K562 (cell line): ENCODE data around the gene CNTRL. TPM values are rescaled to one million over a fixed set of nuclear protein-coding genes. Genes with fewer than 3 reads are reported as not detected.

Source experiments
- FOSL1 ChIP-seq: fragments of 200-800 bp; sonication (Bioruptor generic); conservative IDR thresholded peaks from 2 replicates; pipeline ENCODE4 v1.6.1; 2016; ENCODE audit warnings: missing genetic modification characterization, missing compliant biosample characterization
- HSF4 ChIP-seq: fragments of 250-450 bp; sonication (Bioruptor Pico); IDR thresholded peaks from 2 replicates; pipeline ENCODE4 v2.1.2; 2022; ENCODE audit warnings: mild to moderate bottlenecking, moderate library complexity, borderline replicate concordance
- KDM4B ChIP-seq, 2 experiments: fragments of 450-650 bp in 1 of 2; sonication (generic) in 1 of 2; IDR thresholded peaks; 2 replicates each; pipeline ENCODE4 v1.6.1; 2016 to 2017; ENCODE audit warnings: borderline replicate concordance in 2 of 2, antibody characterized with exemption in 1 of 2, low read depth in 1 of 2, mild to moderate bottlenecking in 1 of 2
- KLF13 ChIP-seq: fragments of 450-650 bp; IDR thresholded peaks from 2 replicates; pipeline ENCODE4 v1.6.1; 2016; ENCODE audit warnings: missing genetic modification characterization, low read depth, mild to moderate bottlenecking, missing compliant biosample characterization, moderate library complexity, borderline replicate concordance
- MAX ChIP-seq: sonication (generic); formaldehyde crosslinking; IDR thresholded peaks from 2 replicates; pipeline ENCODE4 v1.9.0; 2022; ENCODE audit warnings: mild to moderate bottlenecking, missing genetic modification reagents
- NKRF ChIP-seq: fragments of 450-650 bp; IDR thresholded peaks from 2 replicates; pipeline ENCODE4 v1.6.1; 2016; ENCODE audit warnings: borderline replicate concordance
- NR2C2 ChIP-seq, 2 experiments: fragments of 200-800 bp in 1 of 2; sonication (Bioruptor generic) in 1 of 2; sonication (generic) in 1 of 2; formaldehyde crosslinking in 1 of 2; IDR thresholded peaks; 2 replicates each; pipeline versions ENCODE4 v1.6.1 to v1.8.0; 2016 to 2022; ENCODE audit warnings: mild to moderate bottlenecking in 1 of 2, missing compliant biosample characterization in 1 of 2, missing genetic modification characterization in 1 of 2, missing genetic modification reagents in 1 of 2
- POU5F1 ChIP-seq: fragments of 150-350 bp; IDR thresholded peaks from 2 replicates; pipeline ENCODE4 v1.6.1; 2014; ENCODE audit warnings: borderline replicate concordance, low read length, low read depth, mild to moderate bottlenecking; ENCODE audit not compliant: partially characterized antibody
- ZBTB11 ChIP-seq, 3 experiments: fragments of 200-800 bp in 1 of 3; fragments of 250-450 bp in 1 of 3; fragments of 450-650 bp in 1 of 3; sonication (Bioruptor Pico) in 1 of 3; sonication (Bioruptor generic) in 1 of 3; formaldehyde crosslinking in 1 of 3; IDR thresholded peaks; 2 replicates each; pipeline versions ENCODE4 v1.6.1 to v1.8.0; 2016 to 2022; ENCODE audit warnings: mild to moderate bottlenecking in 2 of 3, missing genetic modification characterization in 2 of 3, missing compliant biosample characterization in 1 of 3, moderate library complexity in 1 of 3
- ZNF12 ChIP-seq: sonication (generic); formaldehyde crosslinking; IDR thresholded peaks from 2 replicates; pipeline ENCODE4 v1.4.0; 2020; ENCODE audit warnings: mild to moderate bottlenecking, missing genetic modification reagents
- ZNF316 ChIP-seq: fragments of 450-650 bp; IDR thresholded peaks from 2 replicates; pipeline ENCODE4 v1.6.1; 2016
- polyA plus RNA-seq, 8 experiments: library from polyadenylated mRNA; depleted of rRNA in 4 of 8; stranded (reverse) in 5 of 8; unstranded in 3 of 8; fragments of >200 nt; fragmentation: Nextera tagmentation in 2 of 8; fragmentation: Illumina TruSeq in 1 of 8; extraction: Ambion mirVana in 2 of 8; extraction: Trizol in 1 of 8; gene quantifications; 2 replicates each; pipeline versions ENCODE4 v1.2.1 to v1.2.3, GENCODE V29; 2011 to 2014; ENCODE audit warnings: inconsistent platforms in 1 of 8, missing spikeins in 1 of 8
- total RNA-seq, 7 experiments: library from RNA; depleted of rRNA in 6 of 7; stranded (reverse); fragments of >200 nt in 6 of 7; fragmentation: Illumina TruSeq in 2 of 7; extraction: Trizol in 2 of 7; gene quantifications; 2 replicates each; pipeline versions ENCODE4 v1.2.1 to v1.2.3, GENCODE V29; 2011 to 2021; ENCODE audit warnings: low replicate concordance in 1 of 7
- TF ChIP-seq, protein P1 (sequence below), 2 experiments: fragments of 450-650 bp; IDR thresholded peaks; 2 replicates each; pipeline ENCODE4 v1.6.1; 2018; ENCODE audit warnings: mild to moderate bottlenecking in 2 of 2, low read depth in 1 of 2; ENCODE audit not compliant: partially characterized antibody in 2 of 2

Gene CNTRL
- total and polyA plus RNA-seq, 9 of the 15 experiments (the other 6 are each of a cell fraction or from before 2014, with no cell fraction given): 9.2 to 28.9 (median 20.5) TPM

DNA sequence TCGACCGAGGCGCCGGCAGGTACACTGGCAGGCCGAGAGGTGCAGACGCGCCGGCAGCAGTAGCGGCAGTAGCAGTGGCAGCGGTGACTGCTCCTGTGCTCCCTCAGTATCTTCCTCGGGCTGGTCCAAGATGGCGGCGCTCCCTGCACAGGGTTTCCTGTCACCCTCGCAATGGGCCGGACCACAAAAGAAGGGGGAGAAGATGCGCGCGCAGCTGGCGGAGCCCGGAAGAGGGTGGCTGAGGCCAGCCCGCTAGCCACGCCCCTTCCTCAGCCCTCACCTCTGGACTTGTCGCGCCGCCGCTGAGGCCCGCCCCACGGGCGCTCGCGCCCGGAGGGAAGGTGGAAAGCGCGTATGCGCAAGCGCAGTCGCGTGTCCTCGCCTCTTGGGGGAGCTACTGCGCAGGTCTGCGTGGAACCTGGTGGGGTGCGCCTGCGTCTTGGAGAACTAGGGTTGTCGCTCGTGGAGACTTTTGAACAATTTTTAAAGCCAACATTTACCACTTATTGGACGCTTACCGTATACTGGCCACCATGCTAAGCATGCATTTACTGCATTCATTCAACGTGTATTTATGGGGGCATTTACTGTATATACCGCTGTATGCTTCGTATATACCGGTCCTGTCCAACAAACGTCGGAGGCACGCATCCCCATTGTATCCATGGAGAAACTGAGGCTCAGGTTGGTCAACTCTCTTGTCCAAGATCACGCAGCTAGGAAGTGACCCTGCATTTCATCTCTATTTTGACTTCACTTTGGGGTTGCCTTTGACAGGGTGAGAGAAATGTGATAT, 127.2 kb downstream of the CNTRL start, which contains the start of gene RAB14 (continued):
- TF ChIP-seq NKRF (peak; percentile 54), KDM4B (IDR thresholded peaks at IDR 0.05; ENCODE audit: borderline replicate concordance in 2 of 2, low read depth in 1 of 2) (peak in 1 of 2 experiments; percentile 90; a peak in 2 of 4 replicates), HSF4 (CRISPR knock-in tag) (no peak), FOSL1 (tag) (0 out of 2 replicates have a peak, but pooled peaks have one; percentile 35), KLF13 (0 out of 2 replicates have a peak, but pooled peaks have one; percentile 21), MAX (CRISPR knock-in tag) (peak; percentile 64; the same call in 1 of the 2 replicates), ZNF12 (CRISPR knock-in tag) (no peak), NR2C2 (CRISPR knock-in tag; IDR thresholded peaks at IDR 0.05) (no peak), NR2C2 (tag; IDR thresholded peaks at IDR 0.05) (peak; percentile 66; the same call in 1 of the 2 replicates), POU5F1 (no peak), ZBTB11 (CRISPR knock-in tag; IDR thresholded peaks at IDR 0.05) (peak; percentile 73 to 97 (median 74); a peak in 5 of 6 replicates), ZNF316 (no peak)
- TF ChIP-seq, protein P1, sequence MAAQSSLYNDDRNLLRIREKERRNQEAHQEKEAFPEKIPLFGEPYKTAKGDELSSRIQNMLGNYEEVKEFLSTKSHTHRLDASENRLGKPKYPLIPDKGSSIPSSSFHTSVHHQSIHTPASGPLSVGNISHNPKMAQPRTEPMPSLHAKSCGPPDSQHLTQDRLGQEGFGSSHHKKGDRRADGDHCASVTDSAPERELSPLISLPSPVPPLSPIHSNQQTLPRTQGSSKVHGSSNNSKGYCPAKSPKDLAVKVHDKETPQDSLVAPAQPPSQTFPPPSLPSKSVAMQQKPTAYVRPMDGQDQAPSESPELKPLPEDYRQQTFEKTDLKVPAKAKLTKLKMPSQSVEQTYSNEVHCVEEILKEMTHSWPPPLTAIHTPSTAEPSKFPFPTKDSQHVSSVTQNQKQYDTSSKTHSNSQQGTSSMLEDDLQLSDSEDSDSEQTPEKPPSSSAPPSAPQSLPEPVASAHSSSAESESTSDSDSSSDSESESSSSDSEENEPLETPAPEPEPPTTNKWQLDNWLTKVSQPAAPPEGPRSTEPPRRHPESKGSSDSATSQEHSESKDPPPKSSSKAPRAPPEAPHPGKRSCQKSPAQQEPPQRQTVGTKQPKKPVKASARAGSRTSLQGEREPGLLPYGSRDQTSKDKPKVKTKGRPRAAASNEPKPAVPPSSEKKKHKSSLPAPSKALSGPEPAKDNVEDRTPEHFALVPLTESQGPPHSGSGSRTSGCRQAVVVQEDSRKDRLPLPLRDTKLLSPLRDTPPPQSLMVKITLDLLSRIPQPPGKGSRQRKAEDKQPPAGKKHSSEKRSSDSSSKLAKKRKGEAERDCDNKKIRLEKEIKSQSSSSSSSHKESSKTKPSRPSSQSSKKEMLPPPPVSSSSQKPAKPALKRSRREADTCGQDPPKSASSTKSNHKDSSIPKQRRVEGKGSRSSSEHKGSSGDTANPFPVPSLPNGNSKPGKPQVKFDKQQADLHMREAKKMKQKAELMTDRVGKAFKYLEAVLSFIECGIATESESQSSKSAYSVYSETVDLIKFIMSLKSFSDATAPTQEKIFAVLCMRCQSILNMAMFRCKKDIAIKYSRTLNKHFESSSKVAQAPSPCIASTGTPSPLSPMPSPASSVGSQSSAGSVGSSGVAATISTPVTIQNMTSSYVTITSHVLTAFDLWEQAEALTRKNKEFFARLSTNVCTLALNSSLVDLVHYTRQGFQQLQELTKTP (IDR thresholded peaks at IDR 0.05; ENCODE audit: low read depth in 1 of 2, partially characterized antibody in 2 of 2): peak in 1 of 2 experiments; percentile 35
